ENCODE results near the gene ULBP3. TPM values are rescaled to one million over a fixed set of nuclear protein-coding genes. Genes with fewer than 3 reads are reported as not detected.

ULBP3 gene
- total and polyA plus RNA-seq, 2 of the 4 experiments (the other 2 are of a cell fraction), result 11.1 to 35.1 TPM

DNA sequence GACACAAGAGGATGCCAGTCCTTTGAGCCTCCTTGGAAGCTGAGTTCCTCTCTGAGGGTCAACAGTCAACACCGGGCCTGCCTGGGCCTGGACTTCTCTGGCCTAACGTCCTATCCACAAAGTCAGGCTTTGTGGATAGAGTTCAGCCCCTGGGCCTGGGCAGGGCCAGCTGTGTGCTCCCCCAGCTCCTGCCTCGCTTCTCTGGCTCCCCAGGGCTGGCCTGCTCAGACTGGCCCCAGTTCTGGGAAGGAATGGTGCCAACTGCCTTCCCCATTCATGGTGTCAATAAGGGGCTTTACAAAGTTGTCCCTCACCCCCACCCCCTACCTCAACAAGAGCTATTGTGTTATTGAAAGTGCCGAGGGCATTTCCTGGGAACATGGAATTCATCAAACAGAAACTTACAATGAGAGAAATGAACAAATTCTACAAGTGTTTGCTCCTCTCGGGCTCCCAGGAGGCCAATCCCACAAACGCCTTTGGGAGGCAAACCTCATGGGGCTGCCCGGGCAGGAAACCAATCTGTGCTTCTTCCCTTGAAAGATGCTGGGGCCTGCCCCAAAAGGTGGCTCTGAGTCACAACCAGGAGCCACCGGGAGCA lies 47.4 kb upstream of the ULBP3 start:
- H3K27me3 ChIP-seq (ENCODE audit: control insufficient read depth, insufficient read depth, low read length), result peaks cover under 1% of the 10 kb centered on the region; the same call in 1 of the 2 replicates
- H3K14ac ChIP-seq (replicated peaks; ENCODE audit: low read depth, low read length), result no peak overlapping the region
- H3K4me3 ChIP-seq (ENCODE audit: insufficient read depth, low read depth, low read length), result no peak overlapping the region
- no peak overlapping the region for H2AK9ac ChIP-seq (replicated peaks; ENCODE audit: low read depth, low read length, poor library complexity)
- intact Hi-C loops (cut with micrococcal nuclease), result no loop called here
- no peaks in the 10 kb centered on the region for H3K79me1 ChIP-seq (ENCODE audit: low read depth in 1 of 2, low read length in 2 of 2)
- H3K4ac ChIP-seq (ENCODE audit: low read depth, low read length), result no peak overlapping the region
- no peak overlapping the region for H4K91ac ChIP-seq (ENCODE audit: insufficient read depth, low read depth, low read length)
- no peaks in the 10 kb centered on the region for H4K20me1 ChIP-seq (ENCODE audit: insufficient read depth, low read length)
- H2BK15ac ChIP-seq (ENCODE audit: low read depth, low read length), result no peak overlapping the region
- ATAC-seq (ENCODE audit: low read depth) (no peak), DNase-seq (no peak)
- TF ChIP-seq, protein P1, sequence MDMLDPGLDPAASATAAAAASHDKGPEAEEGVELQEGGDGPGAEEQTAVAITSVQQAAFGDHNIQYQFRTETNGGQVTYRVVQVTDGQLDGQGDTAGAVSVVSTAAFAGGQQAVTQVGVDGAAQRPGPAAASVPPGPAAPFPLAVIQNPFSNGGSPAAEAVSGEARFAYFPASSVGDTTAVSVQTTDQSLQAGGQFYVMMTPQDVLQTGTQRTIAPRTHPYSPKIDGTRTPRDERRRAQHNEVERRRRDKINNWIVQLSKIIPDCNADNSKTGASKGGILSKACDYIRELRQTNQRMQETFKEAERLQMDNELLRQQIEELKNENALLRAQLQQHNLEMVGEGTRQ (IDR thresholded peaks at IDR 0.05; ENCODE audit: low read depth, low read length), result no peak
- no peak for TF ChIP-seq FOS (IDR thresholded peaks at IDR 0.05; ENCODE audit: low read depth, low read length)
- no peak for TF ChIP-seq CEBPB (IDR thresholded peaks at IDR 0.05; ENCODE audit: low read depth, low read length)
- TF ChIP-seq RFX5 (IDR thresholded peaks at IDR 0.05; ENCODE audit: low read depth, low read length), result no peak
- TF ChIP-seq, protein P2, sequence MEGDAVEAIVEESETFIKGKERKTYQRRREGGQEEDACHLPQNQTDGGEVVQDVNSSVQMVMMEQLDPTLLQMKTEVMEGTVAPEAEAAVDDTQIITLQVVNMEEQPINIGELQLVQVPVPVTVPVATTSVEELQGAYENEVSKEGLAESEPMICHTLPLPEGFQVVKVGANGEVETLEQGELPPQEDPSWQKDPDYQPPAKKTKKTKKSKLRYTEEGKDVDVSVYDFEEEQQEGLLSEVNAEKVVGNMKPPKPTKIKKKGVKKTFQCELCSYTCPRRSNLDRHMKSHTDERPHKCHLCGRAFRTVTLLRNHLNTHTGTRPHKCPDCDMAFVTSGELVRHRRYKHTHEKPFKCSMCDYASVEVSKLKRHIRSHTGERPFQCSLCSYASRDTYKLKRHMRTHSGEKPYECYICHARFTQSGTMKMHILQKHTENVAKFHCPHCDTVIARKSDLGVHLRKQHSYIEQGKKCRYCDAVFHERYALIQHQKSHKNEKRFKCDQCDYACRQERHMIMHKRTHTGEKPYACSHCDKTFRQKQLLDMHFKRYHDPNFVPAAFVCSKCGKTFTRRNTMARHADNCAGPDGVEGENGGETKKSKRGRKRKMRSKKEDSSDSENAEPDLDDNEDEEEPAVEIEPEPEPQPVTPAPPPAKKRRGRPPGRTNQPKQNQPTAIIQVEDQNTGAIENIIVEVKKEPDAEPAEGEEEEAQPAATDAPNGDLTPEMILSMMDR (conservative IDR thresholded peaks at IDR 0.05; ENCODE audit: low read depth, low read length), result no peak
- TF ChIP-seq MXI1 (IDR thresholded peaks at IDR 0.05; ENCODE audit: borderline replicate concordance, low read depth, low read length), result no peak
- TF ChIP-seq POLR2A (IDR thresholded peaks at IDR 0.05; ENCODE audit: low read depth, low read length), result no peak
- no peak for TF ChIP-seq MAFK (IDR thresholded peaks at IDR 0.05; ENCODE audit: low read depth, low read length)
- no peak overlapping the region for H3K18ac ChIP-seq (ENCODE audit: low read depth, low read length)
- 70% methylated on average over 4 of the region's 8 CpGs; no CpG with 5 or more reads in 1 of the 2 experiments for WGBS, 2 experiments (ENCODE audit: extremely low coverage in 2 of 2, insufficient read length in 1 of 2)
- no peaks in the 10 kb centered on the region for H3K4me1 ChIP-seq (ENCODE audit: control insufficient read depth, insufficient read depth, low read length)
- H3K9me1 ChIP-seq (ENCODE audit: insufficient read depth, low read length), result no peaks in the 10 kb centered on the region
- no peak overlapping the region for H2BK20ac ChIP-seq (ENCODE audit: low read depth, low read length)
- no peak overlapping the region for H4K5ac ChIP-seq (ENCODE audit: low read depth, low read length)
- in situ Hi-C loops (cut with MboI; ENCODE audit: low sequenced_read_pairs), result no loop called here
- no peak overlapping the region for H2AK5ac ChIP-seq (ENCODE audit: low read depth, low read length)
- no peak overlapping the region for H3K23ac ChIP-seq (ENCODE audit: low read depth, low read length)
- peaks cover 3% of the 10 kb centered on the region; the same call in 1 of the 2 replicates for H3K9me3 ChIP-seq (ENCODE audit: control insufficient read depth, insufficient read depth, low read length)
- H2AFZ ChIP-seq (replicated peaks; ENCODE audit: low read length, poor library complexity), result no peak overlapping the region
- CTCF ChIA-PET, result interaction anchor here (0.5 kb wide), 1 partner anchor 45 kb away, joined by 3 read pairs; no protein-coding TSS in a partner anchor
- POLR2A ChIA-PET (ENCODE audit: unreplicated experiment), result no interaction called here
- BruUV-seq (replicated peaks), result no TSS peak
- H3K56ac ChIP-seq (ENCODE audit: extremely low read depth, insufficient read depth, low read length), result no peak overlapping the region
- no peak overlapping the region for H3K9ac ChIP-seq (ENCODE audit: low read depth, low read length)
- no peak overlapping the region for H3K27ac ChIP-seq (ENCODE audit: insufficient read depth, low read length)
- no peak overlapping the region for H3K4me2 ChIP-seq (ENCODE audit: low read depth, low read length)
- no peak overlapping the region for H2BK120ac ChIP-seq (ENCODE audit: low read depth, low read length)
- H4K8ac ChIP-seq (ENCODE audit: low read depth in 2 of 2, low read length in 2 of 2), result no peak overlapping the region
- H3K36me3 ChIP-seq (ENCODE audit: control insufficient read depth, insufficient read depth, low read length), result no peaks in the 10 kb centered on the region
- H2BK5ac ChIP-seq (ENCODE audit: low read depth, low read length, poor library complexity, severe bottlenecking), result no peak overlapping the region
- dilution Hi-C loops (cut with HindIII; ENCODE audit: low sequenced_read_pairs, unreplicated experiment), result no loop called here
